Measurements from ENCODE around the gene AUTS2. TPM values are rescaled to one million over a fixed set of nuclear protein-coding genes. Genes with fewer than 3 reads are reported as not detected.

AUTS2 gene
- total and polyA plus RNA-seq, 10 of the 15 experiments (the other 5 are each of a cell fraction or from before 2014, with no cell fraction given) = 6.4 to 55.6 (median 21.6) TPM

GRCh38 chr7:69844264-69844868, 246.1 kb downstream of the AUTS2 start (continued):
- TF ChIP-seq SKIL (IDR thresholded peaks at IDR 0.05; ENCODE audit: low read depth, poor library complexity, severe bottlenecking) = peak; percentile 55
- TF ChIP-seq NFIC (IDR thresholded peaks at IDR 0.05; ENCODE audit: low read depth, low read length) = peak; percentile 90
- TF ChIP-seq RUNX3 (IDR thresholded peaks at IDR 0.05; ENCODE audit: low read length) = peak; percentile 86
- TF ChIP-seq EP300 (IDR thresholded peaks at IDR 0.05; ENCODE audit: borderline replicate concordance in 1 of 2, control insufficient read depth in 1 of 2, low read depth in 2 of 2, low read length in 2 of 2) = peak in 1 of 2 experiments; percentile 48; a peak in 1 of 4 replicates
- no peak for TF ChIP-seq SMAD5 (IDR thresholded peaks at IDR 0.05; ENCODE audit: low read depth)
- no peak for TF ChIP-seq CUX1 (IDR thresholded peaks at IDR 0.05; ENCODE audit: insufficient replicate concordance, low read depth, low read length)
- TF ChIP-seq FOXM1 (IDR thresholded peaks at IDR 0.05; ENCODE audit: low read depth, low read length) = peak; percentile 80
- TF ChIP-seq MEF2A (IDR thresholded peaks at IDR 0.05; ENCODE audit: insufficient read depth, low read depth, low read length) = 0 out of 2 replicates have a peak, but pooled peaks have one; percentile 51
- TF ChIP-seq TCF3 (IDR thresholded peaks at IDR 0.05; ENCODE audit: borderline replicate concordance, insufficient read depth, low read depth, low read length) = 0 out of 2 replicates have a peak, but pooled peaks have one; percentile 20
- peak; percentile 71 for TF ChIP-seq ATF2 (IDR thresholded peaks at IDR 0.05; ENCODE audit: low read length)
- TF ChIP-seq NR2F1 (conservative IDR thresholded peaks at IDR 0.05) = no peak
- no peak for TF ChIP-seq PAX5 (IDR thresholded peaks at IDR 0.05; ENCODE audit: borderline replicate concordance, low read depth, low read length)
- 0 out of 2 replicates have a peak, but pooled peaks have one; percentile 32 for TF ChIP-seq GABPA (IDR thresholded peaks at IDR 0.05; ENCODE audit: low read depth)
- TF ChIP-seq CREM (IDR thresholded peaks at IDR 0.05; ENCODE audit: low read depth) = peak; percentile 52; the same call in 1 of the 2 replicates
- peak; percentile 97 for TF ChIP-seq JUNB (IDR thresholded peaks at IDR 0.05)
- TF ChIP-seq IRF4 (IDR thresholded peaks at IDR 0.05; ENCODE audit: low read depth, low read length) = peak; percentile 85; the same call in 1 of the 2 replicates
- TF ChIP-seq PKNOX1 (IDR thresholded peaks at IDR 0.05) = peak; percentile 66; the same call in 1 of the 2 replicates
- TF ChIP-seq NFXL1 (IDR thresholded peaks at IDR 0.05; ENCODE audit: borderline replicate concordance) = no peak
- TF ChIP-seq IKZF2 (IDR thresholded peaks at IDR 0.05) = peak; percentile 30 to 40; a peak in 2 of 4 replicates

All from GM12878 (cell line).